Right lung (tissue), 5 donors: ENCODE measurements around the gene PRKG1. TPM values are rescaled to one million over a fixed set of nuclear protein-coding genes. Genes with fewer than 3 reads are reported as not detected.
"Not testable (repeated sequence)": the region's sequence is repeated elsewhere in the genome, so short reads cannot be mapped to it uniquely, and the experiment has no call there.

Experiments
- DNase-seq, 2 donors: peaks; one replicate each; pipeline ENCODE4 v3.0.0-alpha.2; 2013
- polyA plus RNA-seq, 5 donors: library from polyadenylated mRNA; unstranded; fragments of 120-200 nt; gene quantifications; one replicate each; pipeline versions ENCODE4 v1.2.1 to v1.2.3, GENCODE V29; 2013; ENCODE audit warnings: inconsistent platforms in 1 of 5, low replicate concordance in 1 of 5; ENCODE audit not compliant: insufficient read length in 5 of 5, insufficient read depth in 1 of 5

Gene PRKG1
- polyA plus RNA-seq, 5 donors, result 12.4 to 21.3 (median 15.8) TPM

GRCh38 chr10:51425431-51425830 is 351.1 kb downstream of the PRKG1 start:
- DNase-seq, result peak; percentile 37 to 40

GRCh38 chr10:51427758-51428157 is 353.5 kb downstream of the PRKG1 start:
- DNase-seq, result no peak

- DNase-seq, result no peak
These were observed 356.2 kb downstream of the PRKG1 start for GRCh38 chr10:51430506-51430905.

- no peak for DNase-seq
These were observed 359.7 kb downstream of the PRKG1 start for GRCh38 chr10:51433949-51434475.

- DNase-seq, result no peak
These were observed 362.5 kb downstream of the PRKG1 start for GRCh38 chr10:51436805-51437204.

- no peak for DNase-seq
These were observed 365.4 kb downstream of the PRKG1 start for GRCh38 chr10:51439645-51440044.

GRCh38 chr10:51445588-51445987 is 371.3 kb downstream of the PRKG1 start:
- no peak for DNase-seq

GRCh38 chr10:51447119-51447518 is 372.8 kb downstream of the PRKG1 start:
- no peak for DNase-seq

- DNase-seq, result not testable (repeated sequence)
These were observed 381.5 kb downstream of the PRKG1 start for GRCh38 chr10:51455762-51456161.

- no peak for DNase-seq
These were observed 385.2 kb downstream of the PRKG1 start for GRCh38 chr10:51459476-51459875.

- DNase-seq, result no peak
These were observed 387.9 kb downstream of the PRKG1 start for GRCh38 chr10:51462076-51462779.

GRCh38 chr10:51468424-51468823 is 394.1 kb downstream of the PRKG1 start:
- DNase-seq, result no peak

- DNase-seq, result no peak
These were observed 395.4 kb downstream of the PRKG1 start for GRCh38 chr10:51469686-51470085.

- DNase-seq, result no peak
These were observed 397.0 kb downstream of the PRKG1 start for GRCh38 chr10:51471271-51471670.

- DNase-seq, result no peak
These were observed 397.9 kb downstream of the PRKG1 start for GRCh38 chr10:51472154-51472553.

- DNase-seq, result no peak
These were observed 405.4 kb downstream of the PRKG1 start for GRCh38 chr10:51479711-51480110.

GRCh38 chr10:51485668-51486067 is 411.4 kb downstream of the PRKG1 start:
- no peak for DNase-seq

- no peak for DNase-seq
These were observed 413.3 kb downstream of the PRKG1 start for GRCh38 chr10:51487576-51487975.

GRCh38 chr10:51488766-51489408 is 414.6 kb downstream of the PRKG1 start:
- no peak for DNase-seq

- DNase-seq, result no peak
These were observed 424.1 kb downstream of the PRKG1 start for GRCh38 chr10:51498424-51498823.

GRCh38 chr10:51501396-51501795 is 427.1 kb downstream of the PRKG1 start:
- DNase-seq, result no peak

GRCh38 chr10:51502124-51502523 is 427.8 kb downstream of the PRKG1 start:
- no peak for DNase-seq

GRCh38 chr10:51503378-51503777 is 429.1 kb downstream of the PRKG1 start:
- no peak for DNase-seq
